HEK293 (cell line): Measurements from ENCODE around the gene ALDH9A1.

ENCODE experiments used
- CTCF ChIA-PET: fragments of 350-600 bp; formaldehyde crosslinking; extraction: SDS; loops from one replicate; lab custom pipeline; 2021; ENCODE audit warnings: antibody characterized with exemption; lab: Yijun Ruan, JAX
- POLR2A ChIA-PET: fragments of 300-600 bp; formaldehyde crosslinking; extraction: SDS; loops from one replicate; lab custom pipeline; 2020; ENCODE audit warnings: antibody characterized with exemption, inconsistent platforms; lab: Yijun Ruan, JAX
- H3K27ac ChIP-seq: fragments of 200-500 bp; sonication (Bioruptor generic); 2 replicates; pipeline ENCODE4 v1.5.1; 2014; ENCODE audit warnings: low read depth, low read length, control low read depth, inconsistent platforms; ENCODE audit errors: extremely low read depth
- H3K36me3 ChIP-seq, 2 experiments: fragments of 200-500 bp in 1 of 2; sonication (Bioruptor generic) in 1 of 2; 1 replicate in 1 of 2; 2 replicates in 1 of 2; pipeline ENCODE4 v1.5.1; 2014 to 2017; ENCODE audit warnings: inconsistent platforms in 2 of 2, low read length in 2 of 2; ENCODE audit not compliant: control insufficient read depth in 2 of 2, insufficient read depth in 1 of 2
- H3K4me1 ChIP-seq: fragments of 200-500 bp; sonication (Bioruptor generic); 2 replicates; pipeline ENCODE4 v1.5.1; 2014; ENCODE audit warnings: mild to moderate bottlenecking, low read length, inconsistent platforms; ENCODE audit not compliant: control insufficient read depth, insufficient read depth
- H3K4me3 ChIP-seq: 2 replicates; pipeline ENCODE4 v1.5.1; 2011; ENCODE audit warnings: low read depth, mild to moderate bottlenecking, control low read depth, low read length, moderate library complexity
- H3K9me3 ChIP-seq: fragments of 200-500 bp; sonication (Bioruptor generic); 2 replicates; pipeline ENCODE4 v1.5.1; 2014; ENCODE audit warnings: low read depth, low read length, inconsistent platforms; ENCODE audit not compliant: control insufficient read depth, insufficient read depth
- ZNF133 ChIP-seq: fragments of 450-650 bp; formaldehyde crosslinking; IDR thresholded peaks from 2 replicates; pipeline ENCODE4 v1.5.1; 2016; ENCODE audit warnings: missing biosample characterization, missing genetic modification characterization
- ZNF174 ChIP-seq: fragments of 450-650 bp; formaldehyde crosslinking; IDR thresholded peaks from 2 replicates; pipeline ENCODE4 v1.5.0; 2017; ENCODE audit warnings: missing biosample characterization, mild to moderate bottlenecking, missing genetic modification characterization
- ZNF24 ChIP-seq: fragments of 450-650 bp; formaldehyde crosslinking; IDR thresholded peaks from 2 replicates; pipeline ENCODE4 v1.5.1; 2016; ENCODE audit warnings: missing biosample characterization, missing genetic modification characterization
- ZNF302 ChIP-seq: fragments of 450-650 bp; formaldehyde crosslinking; IDR thresholded peaks from 2 replicates; pipeline ENCODE4 v1.5.1; 2016; ENCODE audit warnings: missing biosample characterization, missing genetic modification characterization, low read depth

The ALDH9A1 gene

GRCh38 chr1:165616054-165616612 lies 82.2 kb downstream of the ALDH9A1 start:
- H3K36me3 ChIP-seq: no peaks in the 10 kb centered on the region
- no peak overlapping the region for H3K4me3 ChIP-seq
- no peaks in the 10 kb centered on the region for H3K4me1 ChIP-seq
- POLR2A ChIA-PET: no interaction called here
- H3K27ac ChIP-seq: no peak overlapping the region
- TF ChIP-seq ZNF24 (no peak), ZNF302 (no peak), ZNF133 (tag by site-specific recombination) (no peak), ZNF174 (no peak)
- CTCF ChIA-PET: interaction anchor here (0.5 to 0.7 kb wide), 2 partner anchors 249 to 486 kb away, joined by 3 read pairs; no protein-coding TSS in a partner anchor
- no peaks in the 10 kb centered on the region for H3K9me3 ChIP-seq
